Gastroesophageal sphincter (tissue), 3 donors: ENCODE data around the gene ZNF333.

ENCODE experiments used
- EP300 ChIP-seq: sonication (generic); formaldehyde crosslinking; IDR thresholded peaks from one replicate; pipeline ENCODE4 v1.6.1; 2017; ENCODE audit warnings: antibody characterized with exemption, mild to moderate bottlenecking
- POLR2A ChIP-seq, 2 donors: fragments of 450-650 bp; IDR thresholded peaks; one replicate each; pipeline ENCODE4 v1.6.1; 2017; ENCODE audit warnings: antibody characterized with exemption in 2 of 2, mild to moderate bottlenecking in 2 of 2, moderate library complexity in 1 of 2
- TF ChIP-seq, protein P1 (sequence below), 4 experiments: fragments of 200-600 bp in 2 of 4; fragments of 450-650 bp in 2 of 4; sonication (generic) in 1 of 4; IDR thresholded peaks; one replicate each; pipeline ENCODE4 v1.5.1; 2017 to 2019; ENCODE audit warnings: antibody characterized with exemption in 4 of 4, mild to moderate bottlenecking in 2 of 4, moderate library complexity in 2 of 4

DNA sequence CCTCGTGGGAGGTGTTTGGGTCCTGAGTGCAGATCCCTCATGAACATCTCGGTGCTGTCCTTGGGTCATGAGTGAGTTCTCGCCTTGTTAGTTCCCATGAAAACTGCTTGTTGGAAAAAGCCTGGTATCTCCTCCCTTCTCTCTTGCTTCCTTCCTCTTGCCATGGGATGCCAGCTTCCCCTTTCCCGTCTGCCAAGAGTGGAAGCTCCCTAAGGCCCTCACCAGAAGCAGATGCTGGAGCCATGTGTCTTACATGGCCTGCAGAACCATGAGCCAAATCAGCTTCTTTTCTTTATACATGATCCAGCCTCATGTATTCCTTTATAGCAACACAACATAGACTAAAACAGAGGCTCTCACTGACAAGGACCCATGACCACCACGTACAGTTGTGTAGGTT is 80.3 kb downstream of the ZNF333 start:
- TF ChIP-seq, protein P1, sequence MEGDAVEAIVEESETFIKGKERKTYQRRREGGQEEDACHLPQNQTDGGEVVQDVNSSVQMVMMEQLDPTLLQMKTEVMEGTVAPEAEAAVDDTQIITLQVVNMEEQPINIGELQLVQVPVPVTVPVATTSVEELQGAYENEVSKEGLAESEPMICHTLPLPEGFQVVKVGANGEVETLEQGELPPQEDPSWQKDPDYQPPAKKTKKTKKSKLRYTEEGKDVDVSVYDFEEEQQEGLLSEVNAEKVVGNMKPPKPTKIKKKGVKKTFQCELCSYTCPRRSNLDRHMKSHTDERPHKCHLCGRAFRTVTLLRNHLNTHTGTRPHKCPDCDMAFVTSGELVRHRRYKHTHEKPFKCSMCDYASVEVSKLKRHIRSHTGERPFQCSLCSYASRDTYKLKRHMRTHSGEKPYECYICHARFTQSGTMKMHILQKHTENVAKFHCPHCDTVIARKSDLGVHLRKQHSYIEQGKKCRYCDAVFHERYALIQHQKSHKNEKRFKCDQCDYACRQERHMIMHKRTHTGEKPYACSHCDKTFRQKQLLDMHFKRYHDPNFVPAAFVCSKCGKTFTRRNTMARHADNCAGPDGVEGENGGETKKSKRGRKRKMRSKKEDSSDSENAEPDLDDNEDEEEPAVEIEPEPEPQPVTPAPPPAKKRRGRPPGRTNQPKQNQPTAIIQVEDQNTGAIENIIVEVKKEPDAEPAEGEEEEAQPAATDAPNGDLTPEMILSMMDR (IDR thresholded peaks at IDR 0.05): no peak
- TF ChIP-seq POLR2A (IDR thresholded peaks at IDR 0.05): no peak
- TF ChIP-seq EP300: no peak
